Measurements from ENCODE around the gene SERTAD3.
"Not testable (repeated sequence)": the region's sequence is repeated elsewhere in the genome, so short reads cannot be mapped to it uniquely, and the experiment has no call there.

Gene SERTAD3

DNA sequence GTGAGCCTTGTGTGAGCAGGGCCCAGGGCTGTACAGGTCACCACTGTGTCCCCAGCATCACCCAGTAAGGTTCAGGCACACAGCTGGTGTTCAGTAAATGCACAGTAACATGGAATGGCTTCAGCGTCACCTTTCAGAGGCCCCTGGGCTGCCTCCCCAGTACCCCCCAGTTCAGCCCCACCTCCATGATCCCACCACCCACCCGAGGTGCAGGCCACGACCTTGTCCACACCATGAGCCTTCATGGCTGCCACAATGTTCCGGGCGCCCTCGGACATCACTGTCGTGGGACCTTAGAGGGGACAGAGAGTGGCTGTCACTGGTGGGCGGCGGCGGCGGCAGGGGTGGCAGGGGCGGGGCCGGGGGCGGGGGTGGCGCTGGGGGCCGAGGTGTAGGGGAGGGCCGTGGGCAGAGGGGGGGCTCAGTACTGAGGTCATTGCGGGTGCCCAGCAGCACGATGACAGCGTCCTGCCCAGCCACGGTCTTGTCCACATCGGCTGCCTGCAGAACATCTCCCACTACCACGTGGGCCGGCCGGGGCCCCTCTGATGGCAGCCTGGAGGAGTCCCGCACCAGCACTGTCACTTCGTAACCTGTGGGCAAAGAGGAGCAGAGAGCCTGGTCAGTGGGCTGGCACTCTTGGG lies 13.9 kb upstream of the SERTAD3 start:
- no peak for DNase-seq

DNA sequence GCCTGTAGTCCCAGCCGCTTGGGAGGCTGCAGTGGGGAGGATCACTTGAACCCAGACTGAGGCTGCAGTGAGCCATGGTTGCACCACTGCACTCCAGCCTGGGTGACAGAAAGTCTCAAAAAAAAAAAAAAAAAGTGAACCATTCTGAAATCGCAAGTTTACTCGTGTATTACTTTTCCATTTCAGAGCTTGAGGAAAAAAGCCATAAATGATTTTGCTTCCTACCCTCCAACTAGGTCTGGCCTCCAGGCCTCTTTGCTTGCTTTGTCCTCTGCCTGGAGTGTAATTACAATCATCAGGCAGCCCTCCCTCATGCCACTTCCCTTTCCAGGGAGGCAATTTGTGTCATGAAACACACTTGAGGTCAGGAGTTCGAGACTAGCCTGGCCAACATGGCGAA lies 12.9 kb upstream of the SERTAD3 start:
- DNase-seq, result no peak

GRCh38 chr19:40453943-40454342 lies 9.8 kb upstream of the SERTAD3 start:
- not testable (repeated sequence) for DNase-seq

GRCh38 chr19:40453151-40453735 lies 9.1 kb upstream of the SERTAD3 start:
- no peak for DNase-seq

- DNase-seq, result no peak
These were observed 7.9 kb upstream of the SERTAD3 start for GRCh38 chr19:40452016-40452415.

- DNase-seq, result no peak
These were observed 6.5 kb upstream of the SERTAD3 start for GRCh38 chr19:40450664-40451063.

DNA sequence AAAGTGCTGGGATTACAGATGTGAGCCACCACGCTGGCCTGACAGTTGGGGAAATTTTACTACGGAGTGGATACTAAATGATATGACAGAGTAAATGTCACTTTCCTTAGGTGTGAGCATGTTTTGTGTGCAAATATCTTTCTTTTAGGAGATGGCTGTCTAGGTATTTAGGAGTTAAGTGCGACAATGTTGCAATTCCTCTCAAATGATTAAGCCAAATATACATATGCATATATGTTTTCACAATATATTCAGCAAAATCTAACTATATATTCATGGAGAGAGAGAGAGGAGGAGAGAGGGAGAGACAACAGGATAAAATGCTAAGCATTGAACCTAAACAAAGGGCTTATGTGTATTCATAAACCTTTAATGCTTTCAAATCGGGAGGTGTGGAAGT lies 5.4 kb upstream of the SERTAD3 start:
- no peak for DNase-seq

- no peak for DNase-seq
These were observed 2.2 kb upstream of the SERTAD3 start for GRCh38 chr19:40446263-40446784.

GRCh38 chr19:40445780-40446262 lies 1.7 kb upstream of the SERTAD3 start:
- DNase-seq, result no peak

DNA sequence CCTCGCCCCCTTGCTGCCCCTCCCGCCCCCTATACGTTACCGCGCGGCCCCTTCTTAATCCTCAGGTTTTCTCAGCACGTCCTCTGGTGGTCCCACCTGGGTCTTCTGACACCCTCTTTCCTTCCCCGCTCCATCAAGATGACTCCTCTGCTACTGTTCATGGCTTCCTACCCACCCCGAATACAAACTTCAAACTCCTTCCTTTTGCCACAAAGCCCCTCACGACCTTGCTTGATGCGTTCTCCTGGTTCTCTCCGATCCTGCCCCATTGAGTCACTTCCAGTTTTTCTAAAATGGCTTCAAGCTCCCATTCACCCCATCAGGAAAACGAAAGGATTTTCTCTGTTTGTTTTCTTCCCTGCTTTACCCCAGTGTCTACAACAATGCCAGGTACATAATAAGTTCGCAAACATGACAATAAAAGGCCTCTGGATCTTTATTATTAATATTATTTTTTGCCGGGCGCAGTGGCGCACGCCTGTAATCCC lies 734 bp upstream of the SERTAD3 start:
- DNase-seq, result no peak

GRCh38 chr19:40443131-40443999 lies 770 bp downstream of the SERTAD3 start:
- DNase-seq, result peak; percentile 98

GRCh38 chr19:40442328-40443130 lies 1.6 kb downstream of the SERTAD3 start:
- no peak for DNase-seq

- no peak for DNase-seq
These were observed 2.3 kb downstream of the SERTAD3 start for GRCh38 chr19:40441719-40442253.

DNA sequence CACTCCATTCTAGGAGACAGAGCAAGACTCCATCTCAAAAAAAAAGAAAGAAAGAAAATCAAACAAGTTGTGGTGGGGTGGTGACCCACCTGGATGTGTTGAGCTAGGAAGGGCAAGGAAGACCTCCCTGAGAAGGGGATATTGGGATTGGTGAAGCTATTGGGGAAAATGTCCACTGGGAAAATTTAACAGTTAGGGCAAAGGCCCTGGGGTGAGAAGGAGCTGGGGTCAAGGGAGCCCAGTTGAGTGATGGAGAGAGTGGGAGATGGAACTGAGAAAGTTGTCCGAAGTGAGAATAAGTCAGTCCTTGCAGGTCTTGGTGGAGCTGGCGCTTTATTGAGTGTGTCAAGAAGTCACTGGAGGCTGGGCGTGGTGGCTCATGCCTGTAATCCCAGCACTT lies 5.9 kb downstream of the SERTAD3 start:
- no peak for DNase-seq

GRCh38 chr19:40433391-40434216 lies 10.5 kb downstream of the SERTAD3 start:
- peak; percentile 51 for DNase-seq

DNA sequence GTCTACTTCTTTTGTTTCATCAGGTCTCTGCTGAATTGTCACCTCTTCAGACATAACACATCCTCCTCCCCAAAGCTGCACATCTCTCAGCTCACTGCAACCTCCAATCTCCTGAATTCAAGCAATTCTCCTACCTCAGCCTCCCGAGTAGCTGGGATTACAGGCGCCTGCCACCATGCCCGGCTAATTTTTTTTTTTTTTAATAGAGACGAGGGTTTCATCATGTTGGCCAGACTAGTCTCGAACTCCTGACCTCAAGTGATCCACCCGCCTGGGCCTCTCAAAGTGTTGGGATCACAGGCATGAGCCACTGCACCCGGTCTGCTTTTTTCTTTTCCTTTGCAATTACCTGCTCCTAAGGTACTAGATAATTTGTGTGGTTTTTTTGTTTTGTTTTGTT lies 11.4 kb downstream of the SERTAD3 start:
- DNase-seq, result not testable (repeated sequence)

DNA sequence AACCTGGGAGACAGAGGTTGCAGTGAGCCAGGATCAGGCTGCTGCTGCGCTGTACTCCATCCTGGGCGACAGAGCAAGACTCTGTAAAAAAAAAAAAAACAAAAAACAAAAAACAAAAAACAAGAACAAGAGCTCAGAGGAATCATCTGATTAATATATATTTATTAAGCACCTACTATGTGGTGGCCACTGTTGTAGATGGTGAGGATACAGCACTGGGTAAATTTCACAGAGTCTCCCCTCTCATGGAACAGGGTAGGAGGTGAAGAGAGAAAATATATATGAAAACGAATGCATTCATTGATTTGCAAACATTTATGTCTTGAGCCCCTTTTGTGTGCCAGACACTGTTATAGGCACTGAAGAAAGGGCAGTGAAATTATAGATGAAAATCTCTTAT lies 12.4 kb downstream of the SERTAD3 start:
- DNase-seq, result no peak

DNA sequence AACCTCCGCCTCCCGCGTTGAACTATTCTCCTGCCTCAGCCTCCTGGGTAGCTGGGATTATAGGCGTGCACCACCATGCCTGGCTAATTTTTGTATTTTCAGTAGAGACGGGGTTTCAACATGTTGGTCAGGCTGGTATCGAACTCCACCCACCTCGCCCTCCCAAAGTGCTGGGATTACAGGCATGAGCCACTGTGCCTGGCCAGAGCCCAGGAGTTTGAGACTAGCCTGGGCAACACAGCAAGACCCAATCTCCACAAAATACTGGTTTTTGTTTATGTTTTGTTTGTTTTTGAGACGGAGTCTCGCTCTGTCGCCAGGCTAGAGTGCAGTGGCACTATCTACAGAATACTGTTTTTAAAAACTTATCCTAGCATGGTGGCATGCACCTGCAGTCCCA lies 13.9 kb downstream of the SERTAD3 start:
- not testable (repeated sequence) for DNase-seq

DNA sequence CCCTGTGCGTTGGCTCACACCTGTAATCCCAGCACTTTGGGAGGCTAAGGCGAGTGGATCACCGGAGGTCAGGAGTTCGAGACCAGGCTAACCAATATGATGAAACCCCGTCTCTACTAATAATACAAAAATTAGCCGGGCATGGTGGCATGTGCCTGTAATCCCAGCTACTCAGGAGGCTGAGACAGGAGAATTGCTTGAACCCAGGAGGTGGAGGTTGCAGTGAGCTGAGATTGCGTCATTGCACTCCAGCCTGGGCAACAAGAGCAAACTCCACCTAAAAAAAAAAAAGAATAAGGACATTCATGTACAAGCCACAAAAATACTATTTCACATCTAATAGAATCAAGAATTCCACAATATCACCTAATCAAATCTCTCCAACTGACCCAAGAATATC lies 15.9 kb downstream of the SERTAD3 start:
- DNase-seq, result not testable (repeated sequence)

DNA sequence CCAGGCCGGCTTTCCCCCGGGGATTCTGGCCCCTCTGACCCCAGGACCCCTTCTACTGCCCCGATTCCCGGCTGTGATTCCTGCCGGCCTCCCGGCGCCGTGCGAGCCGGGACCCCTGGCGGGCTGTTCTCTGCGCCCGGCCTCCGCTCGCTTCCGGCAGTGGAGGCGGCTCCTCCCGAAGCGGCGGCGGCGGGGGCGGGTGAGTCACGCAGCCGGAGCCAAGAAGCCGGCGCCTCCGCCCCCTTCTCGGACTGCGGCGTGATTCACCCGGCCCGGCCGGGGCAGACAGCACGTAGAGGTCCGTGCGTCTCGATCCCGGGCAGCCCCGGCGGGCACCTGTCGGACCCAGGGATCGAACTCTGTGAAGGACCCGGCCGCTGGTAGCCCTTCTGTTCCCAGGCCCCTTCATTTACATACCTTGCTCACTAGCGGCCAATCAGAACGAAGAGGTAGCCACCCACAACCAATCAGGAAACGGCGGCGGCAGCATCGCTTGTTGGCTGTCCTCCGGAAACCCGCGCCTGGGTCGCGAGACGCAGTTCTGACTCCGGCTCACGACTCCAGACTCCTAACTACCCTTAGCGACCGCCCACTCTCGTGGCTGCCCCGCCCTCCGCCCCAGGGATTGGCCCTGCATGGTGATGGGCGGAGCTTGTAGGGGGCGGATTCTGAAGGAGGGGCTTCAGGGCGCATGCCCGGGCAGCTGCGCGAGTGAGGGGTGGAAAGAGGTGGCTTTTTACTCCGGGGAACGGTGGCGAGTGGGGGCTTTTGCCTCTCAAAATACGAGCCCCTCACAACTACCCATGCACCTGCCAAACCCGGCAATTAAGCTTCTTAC lies 18.5 kb downstream of the SERTAD3 start, which contains the start of gene SERTAD1:
Gene SERTAD1 (minus strand): TSS at position 543 of the 838 bp plus-strand sequence. CDS start 2,446 bp downstream, outside the sequence.
- peak; percentile 100 for DNase-seq

Measured in activated effector memory CD4-positive, alpha-beta T cell treated with Interleukin-2 at 50 U/mL for 16 hours (primary cell).